Mammary epithelial cell (primary cell): Measurements from ENCODE around the gene RELA.

ENCODE experiments used
- CTCF ChIP-seq, 2 donors: IDR thresholded peaks in 1 of 2; conservative IDR thresholded peaks in 1 of 2; 2 replicates each; pipeline ENCODE4 v1.5.1; 2011 to 2012; ENCODE audit warnings: inconsistent platforms in 2 of 2, low read length in 2 of 2, mild to moderate bottlenecking in 2 of 2, control low read depth in 1 of 2, low read depth in 1 of 2; ENCODE audit not compliant: insufficient read depth in 1 of 2; ENCODE audit errors: extremely low read depth in 1 of 2
- EZH2 ChIP-seq: IDR thresholded peaks from 2 replicates; pipeline ENCODE4 v1.6.1; 2012; ENCODE audit warnings: low read length, inconsistent platforms, borderline replicate concordance

GRCh38 chr11:65611758-65612603, 50.7 kb downstream of the RELA start:
- no peak for TF ChIP-seq CTCF (conservative IDR thresholded peaks at IDR 0.05 in 1 of 2, IDR thresholded peaks at IDR 0.05 in 1 of 2; ENCODE audit: extremely low read depth in 1 of 2, insufficient read depth in 1 of 2, low read depth in 1 of 2, low read length in 2 of 2)
- no peak for TF ChIP-seq EZH2
